Memory B cell (primary cell): ENCODE measurements around the gene TMEM33.
"Not testable (repeated sequence)": the region's sequence is repeated elsewhere in the genome, so short reads cannot be mapped to it uniquely, and the experiment has no call there.

Experiments
- ATAC-seq: fragments of 150-1000 bp; cut with Tn5 transposase; 2 replicates; pipeline ENCODE4 v1.10.0; 2021; ENCODE audit warnings: low read depth, mild to moderate bottlenecking, moderate library complexity
- DNase-seq, 2 donors: peaks; one replicate each; pipeline ENCODE4 v3.0.0; 2022; ENCODE audit warnings: low spot score in 2 of 2
- H3K27ac Mint-ChIP-seq: one replicate; pipeline ENCODE4 v1.8.0; 2022; ENCODE audit warnings: mild to moderate bottlenecking, moderate library complexity, mixed read lengths
- H3K27me3 Mint-ChIP-seq: one replicate; pipeline ENCODE4 v1.8.0; 2022; ENCODE audit warnings: mixed read lengths
- H3K36me3 Mint-ChIP-seq: one replicate; pipeline ENCODE4 v1.8.0; 2022; ENCODE audit warnings: mild to moderate bottlenecking, mixed read lengths
- H3K4me1 Mint-ChIP-seq: one replicate; pipeline ENCODE4 v1.8.0; 2022; ENCODE audit warnings: mixed read lengths
- H3K4me3 Mint-ChIP-seq: one replicate; pipeline ENCODE4 v1.8.0; 2022; ENCODE audit warnings: mild to moderate bottlenecking, moderate library complexity, mixed read lengths
- H3K9me3 Mint-ChIP-seq: one replicate; pipeline ENCODE4 v1.8.0; 2022; ENCODE audit warnings: mixed read lengths

TMEM33 gene

GRCh38 chr4:41934901-41935651 lies at the start of gene TMEM33:
TMEM33 (plus strand) TSS chr4:41935429; CDS start chr4:41935485, 56 bp downstream.
- Mint-ChIP-seq H3K9me3 (no peaks in the 10 kb centered on the region), H3K27ac (peak within 1 kb of the TSS; percentile 90), H3K4me1 (peaks cover 22% of the 10 kb centered on the region), H3K27me3 (no peaks in the 10 kb centered on the region), H3K4me3 (peak within 1 kb of the TSS; percentile 96), H3K36me3 (peaks cover 6% of the 10 kb centered on the region)
- peak; percentile 38 to 46 for DNase-seq
- peak; percentile 86 for ATAC-seq

- Mint-ChIP-seq H3K9me3 (no peaks in the 10 kb centered on the region), H3K4me1 (peaks cover 5% of the 10 kb centered on the region), H3K4me3 (no peak overlapping the region), H3K27me3 (peaks cover 9% of the 10 kb centered on the region), H3K27ac (no peak overlapping the region), H3K36me3 (no peaks in the 10 kb centered on the region)
- DNase-seq (no peak), ATAC-seq (no peak)
Observed at GRCh38 chr4:41885456-41885855, 49.8 kb upstream of the TMEM33 start.

GRCh38 chr4:41887277-41887676 lies 48.0 kb upstream of the TMEM33 start:
- H3K9me3 Mint-ChIP-seq: no peaks in the 10 kb centered on the region

GRCh38 chr4:41887821-41888686 lies 47.2 kb upstream of the TMEM33 start:
- peak in 1 of 2 donors; percentile 32 for DNase-seq
- ATAC-seq: no peak
- no peak overlapping the region for H3K4me3 Mint-ChIP-seq
- H3K9me3 Mint-ChIP-seq: no peaks in the 10 kb centered on the region
- no peaks in the 10 kb centered on the region for H3K4me1 Mint-ChIP-seq
- H3K36me3 Mint-ChIP-seq: no peaks in the 10 kb centered on the region
- H3K27ac Mint-ChIP-seq: no peak overlapping the region
- peaks cover 3% of the 10 kb centered on the region for H3K27me3 Mint-ChIP-seq

More at GRCh38 chr4:41887277-41887676, 48.0 kb upstream of the TMEM33 start:
- DNase-seq: no peak
- ATAC-seq: no peak
- H3K4me3 Mint-ChIP-seq: no peak overlapping the region
- H3K36me3 Mint-ChIP-seq: no peaks in the 10 kb centered on the region
- H3K27ac Mint-ChIP-seq: no peak overlapping the region
- H3K27me3 Mint-ChIP-seq: peaks cover 3% of the 10 kb centered on the region
- H3K4me1 Mint-ChIP-seq: no peaks in the 10 kb centered on the region

- DNase-seq (no peak), ATAC-seq (no peak)
- no peak overlapping the region for H3K4me3 Mint-ChIP-seq
- H3K27me3 Mint-ChIP-seq: peaks cover 5% of the 10 kb centered on the region
- no peak overlapping the region for H3K27ac Mint-ChIP-seq
- H3K36me3 Mint-ChIP-seq: no peaks in the 10 kb centered on the region
- H3K4me1 Mint-ChIP-seq: no peaks in the 10 kb centered on the region
- H3K9me3 Mint-ChIP-seq: no peaks in the 10 kb centered on the region
Observed at GRCh38 chr4:41888687-41889074, 46.5 kb upstream of the TMEM33 start.

GRCh38 chr4:41889317-41889716 lies 45.9 kb upstream of the TMEM33 start:
- Mint-ChIP-seq H3K27me3 (peaks cover 5% of the 10 kb centered on the region), H3K36me3 (no peaks in the 10 kb centered on the region), H3K27ac (no peak overlapping the region), H3K4me3 (no peak overlapping the region), H3K4me1 (no peaks in the 10 kb centered on the region), H3K9me3 (no peaks in the 10 kb centered on the region)
- no peak for ATAC-seq
- DNase-seq: no peak

GRCh38 chr4:41890085-41890484 lies 45.1 kb upstream of the TMEM33 start:
- ATAC-seq: no peak
- H3K27me3 Mint-ChIP-seq: peaks cover 5% of the 10 kb centered on the region
- no peaks in the 10 kb centered on the region for H3K4me1 Mint-ChIP-seq
- H3K9me3 Mint-ChIP-seq: no peaks in the 10 kb centered on the region
- no peak for DNase-seq
- H3K27ac Mint-ChIP-seq: no peak overlapping the region
- H3K36me3 Mint-ChIP-seq: no peaks in the 10 kb centered on the region
- H3K4me3 Mint-ChIP-seq: no peak overlapping the region

GRCh38 chr4:41896648-41897047 lies 38.6 kb upstream of the TMEM33 start:
- no peak for ATAC-seq
- no peak overlapping the region for H3K4me3 Mint-ChIP-seq
- peaks cover 2% of the 10 kb centered on the region for H3K27me3 Mint-ChIP-seq
- no peak overlapping the region for H3K27ac Mint-ChIP-seq
- H3K9me3 Mint-ChIP-seq: no peaks in the 10 kb centered on the region
- no peak for DNase-seq
- H3K4me1 Mint-ChIP-seq: no peaks in the 10 kb centered on the region
- no peaks in the 10 kb centered on the region for H3K36me3 Mint-ChIP-seq

GRCh38 chr4:41897698-41898097 lies 37.5 kb upstream of the TMEM33 start:
- Mint-ChIP-seq H3K4me3 (no peak overlapping the region), H3K4me1 (no peaks in the 10 kb centered on the region), H3K27ac (no peak overlapping the region), H3K27me3 (peaks cover 2% of the 10 kb centered on the region), H3K9me3 (no peaks in the 10 kb centered on the region), H3K36me3 (peaks cover 2% of the 10 kb centered on the region)
- ATAC-seq: no peak
- no peak for DNase-seq

- H3K4me3 Mint-ChIP-seq, H3K27ac Mint-ChIP-seq, H3K4me1 Mint-ChIP-seq, ATAC-seq, H3K9me3 Mint-ChIP-seq, H3K36me3 Mint-ChIP-seq, DNase-seq: not testable (repeated sequence)
- peaks cover 11% of the 10 kb centered on the region for H3K27me3 Mint-ChIP-seq
Observed at GRCh38 chr4:41909136-41909535, 26.1 kb upstream of the TMEM33 start.

GRCh38 chr4:41912546-41912945 lies 22.7 kb upstream of the TMEM33 start:
- DNase-seq (no peak), ATAC-seq (no peak)
- H3K4me3 Mint-ChIP-seq: no peak overlapping the region
- H3K36me3 Mint-ChIP-seq: no peaks in the 10 kb centered on the region
- H3K27ac Mint-ChIP-seq: no peak overlapping the region
- H3K9me3 Mint-ChIP-seq: no peaks in the 10 kb centered on the region
- H3K4me1 Mint-ChIP-seq: no peaks in the 10 kb centered on the region
- H3K27me3 Mint-ChIP-seq: peaks cover 4% of the 10 kb centered on the region

- no peak for ATAC-seq
- H3K36me3 Mint-ChIP-seq: no peaks in the 10 kb centered on the region
- no peak overlapping the region for H3K4me3 Mint-ChIP-seq
- H3K27me3 Mint-ChIP-seq: peaks cover 5% of the 10 kb centered on the region
- no peak for DNase-seq
- no peaks in the 10 kb centered on the region for H3K4me1 Mint-ChIP-seq
- H3K27ac Mint-ChIP-seq: no peak overlapping the region
- H3K9me3 Mint-ChIP-seq: no peaks in the 10 kb centered on the region
Observed at GRCh38 chr4:41913509-41913908, 21.7 kb upstream of the TMEM33 start.

- Mint-ChIP-seq H3K4me1 (no peaks in the 10 kb centered on the region), H3K27me3 (peaks cover 15% of the 10 kb centered on the region), H3K27ac (no peak overlapping the region), H3K9me3 (peaks cover 6% of the 10 kb centered on the region), H3K36me3 (peaks cover 4% of the 10 kb centered on the region), H3K4me3 (no peak overlapping the region)
- no peak for ATAC-seq
- DNase-seq: no peak
Observed at GRCh38 chr4:41918278-41918677, 17.0 kb upstream of the TMEM33 start.

- H3K36me3 Mint-ChIP-seq, H3K4me3 Mint-ChIP-seq, H3K4me1 Mint-ChIP-seq, H3K27ac Mint-ChIP-seq, ATAC-seq, H3K9me3 Mint-ChIP-seq, DNase-seq: not testable (repeated sequence)
- peaks cover 16% of the 10 kb centered on the region for H3K27me3 Mint-ChIP-seq
Observed at GRCh38 chr4:41920416-41920815, 14.8 kb upstream of the TMEM33 start.
